T-helper 1 cell treated with Interleukin-12 subunit alpha and Interleukin-12 subunit beta and Interleukin-4 antibody, amounts not matched to agents 30 μg/mL and 1 μg/mL, for 36 hours (primary cell): ENCODE results near the gene ACTR1B.
"Not testable (repeated sequence)": the region's sequence is repeated elsewhere in the genome, so short reads cannot be mapped to it uniquely, and the experiment has no call there.

Source experiments
- H3K27ac Mint-ChIP-seq: one replicate; pipeline ENCODE4 v1.8.0; 2021; ENCODE audit warnings: mild to moderate bottlenecking, mixed read lengths
- H3K27me3 Mint-ChIP-seq: one replicate; pipeline ENCODE4 v1.8.0; 2021; ENCODE audit warnings: low read depth, mixed read lengths
- H3K36me3 Mint-ChIP-seq: one replicate; pipeline ENCODE4 v1.8.0; 2021; ENCODE audit warnings: low read depth, mixed read lengths
- H3K4me1 Mint-ChIP-seq: one replicate; pipeline ENCODE4 v1.8.0; 2021; ENCODE audit warnings: low read depth, mixed read lengths
- H3K4me3 Mint-ChIP-seq: one replicate; pipeline ENCODE4 v1.8.0; 2021; ENCODE audit warnings: mild to moderate bottlenecking, moderate library complexity, mixed read lengths
- H3K9me3 Mint-ChIP-seq: one replicate; pipeline ENCODE4 v1.8.0; 2021; ENCODE audit warnings: mixed read lengths

Gene ACTR1B

DNA sequence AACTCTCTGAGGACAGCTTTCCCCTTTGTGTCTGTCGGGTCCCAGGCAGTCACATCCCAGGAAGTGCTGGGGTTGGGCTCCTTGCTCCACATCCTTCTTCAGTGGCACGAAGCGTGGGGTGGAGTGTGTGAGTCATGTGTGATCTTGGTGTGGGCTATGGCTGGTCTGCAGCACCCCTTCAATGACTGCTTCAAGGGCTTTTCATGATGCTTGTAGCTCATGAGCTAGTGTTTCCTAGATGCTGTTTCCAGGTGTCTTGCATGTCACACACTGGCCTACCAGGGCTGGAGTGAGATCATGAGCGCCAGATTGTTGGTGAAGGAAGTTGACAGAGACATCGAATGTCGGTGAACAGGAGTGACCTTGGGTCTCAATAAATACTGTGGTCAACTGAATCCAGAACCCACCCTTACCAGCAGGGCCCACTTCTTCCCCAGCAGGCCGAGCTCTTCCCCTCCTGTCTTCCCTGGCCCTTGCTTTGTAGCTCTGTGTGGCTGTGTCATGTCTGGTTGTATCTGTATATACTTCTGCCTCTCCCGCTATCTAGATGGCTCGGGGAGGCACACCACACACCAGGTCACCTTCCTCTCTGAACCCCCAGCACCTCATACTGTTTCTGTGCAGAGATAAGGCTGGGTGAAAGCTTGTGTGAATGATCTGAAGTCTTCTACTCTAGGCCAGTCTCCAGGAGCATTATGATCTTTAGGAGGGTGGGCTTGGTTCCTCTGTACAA lies 9.5 kb upstream of the ACTR1B start:
- Mint-ChIP-seq H3K4me1 (peaks cover 19% of the 10 kb centered on the region), H3K27ac (peak overlapping the region; percentile 83), H3K27me3 (no peaks in the 10 kb centered on the region)

GRCh38 chr2:97672606-97673140 lies 8.8 kb upstream of the ACTR1B start:
- H3K4me3 Mint-ChIP-seq, H3K27me3 Mint-ChIP-seq, H3K9me3 Mint-ChIP-seq, H3K36me3 Mint-ChIP-seq: not testable (repeated sequence)
- Mint-ChIP-seq H3K4me1 (peaks cover 20% of the 10 kb centered on the region), H3K27ac (peak overlapping the region; percentile 83)

More for the DNA sequence above, 9.5 kb upstream of the ACTR1B start:
- H3K36me3 Mint-ChIP-seq: peaks cover 6% of the 10 kb centered on the region
- H3K4me3 Mint-ChIP-seq: peak overlapping the region; percentile 25
- no peaks in the 10 kb centered on the region for H3K9me3 Mint-ChIP-seq

GRCh38 chr2:97671526-97671925 lies 7.7 kb upstream of the ACTR1B start:
- Mint-ChIP-seq H3K9me3 (no peaks in the 10 kb centered on the region), H3K36me3 (peaks cover 4% of the 10 kb centered on the region), H3K27ac (no peak overlapping the region), H3K27me3 (no peaks in the 10 kb centered on the region), H3K4me3 (no peak overlapping the region), H3K4me1 (peaks cover 15% of the 10 kb centered on the region)

- Mint-ChIP-seq H3K4me1 (peaks cover 15% of the 10 kb centered on the region), H3K4me3 (no peak overlapping the region), H3K36me3 (peaks cover 4% of the 10 kb centered on the region), H3K9me3 (no peaks in the 10 kb centered on the region), H3K27ac (no peak overlapping the region), H3K27me3 (no peaks in the 10 kb centered on the region)
Measured at GRCh38 chr2:97670471-97670870, 6.6 kb upstream of the ACTR1B start.

DNA sequence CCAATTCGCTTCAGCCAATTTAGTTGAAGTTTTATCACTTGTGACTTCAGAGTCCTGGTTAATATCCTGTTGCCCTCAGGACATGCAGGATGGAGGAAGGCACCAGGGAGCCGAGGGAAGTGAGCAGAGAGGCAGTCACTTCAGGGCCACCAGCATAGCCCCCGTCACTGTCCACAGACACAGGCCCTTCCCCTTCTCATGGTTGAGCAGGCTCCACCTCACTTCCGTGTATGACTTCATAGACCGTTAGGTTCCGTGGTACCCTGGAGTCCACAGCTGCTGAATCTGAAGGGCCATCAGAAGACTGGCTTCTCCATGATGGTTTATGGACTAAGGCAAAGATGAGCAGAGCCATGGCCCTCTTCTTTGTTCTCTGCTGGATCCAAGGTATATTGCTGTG lies 5.6 kb upstream of the ACTR1B start, which contains the start of gene C2orf92:
C2orf92 (plus strand) TSS at position 266 of the 400 bp plus-strand sequence; CDS start at position 342, 76 bp downstream.
- Mint-ChIP-seq H3K4me1 (peaks cover 19% of the 10 kb centered on the region), H3K36me3 (peaks cover 4% of the 10 kb centered on the region), H3K27me3 (no peaks in the 10 kb centered on the region), H3K4me3 (no peak within 1 kb of the TSS), H3K9me3 (no peaks in the 10 kb centered on the region), H3K27ac (no peak within 1 kb of the TSS)

DNA sequence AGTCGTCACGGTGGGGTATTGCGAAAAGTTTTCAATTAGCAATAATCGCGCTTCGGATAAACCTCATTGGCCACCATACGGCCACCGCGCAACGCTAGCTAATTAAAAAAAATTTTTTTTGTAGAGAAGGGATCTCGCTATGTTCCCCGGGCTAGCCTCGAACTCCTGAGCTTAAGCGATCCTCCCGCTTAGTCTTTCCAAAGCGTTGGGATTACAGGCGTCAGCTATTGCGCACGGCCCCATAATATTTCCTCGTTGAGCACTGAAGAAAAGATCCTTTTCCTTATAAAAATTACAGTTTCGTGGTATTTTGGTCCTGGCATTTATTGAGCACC lies 759 bp upstream of the ACTR1B start:
- Mint-ChIP-seq H3K4me3 (peak overlapping the region; percentile 87), H3K36me3 (peaks cover 10% of the 10 kb centered on the region), H3K4me1 (peaks cover 23% of the 10 kb centered on the region)

GRCh38 chr2:97663626-97663961 lies 250 bp downstream of the ACTR1B start:
- H3K27ac Mint-ChIP-seq: peak overlapping the region; percentile 98
- no peaks in the 10 kb centered on the region for H3K9me3 Mint-ChIP-seq

More for the DNA sequence above, 759 bp upstream of the ACTR1B start:
- H3K27ac Mint-ChIP-seq: peak overlapping the region; percentile 94
- no peaks in the 10 kb centered on the region for H3K27me3 Mint-ChIP-seq
- H3K9me3 Mint-ChIP-seq: no peaks in the 10 kb centered on the region

GRCh38 chr2:97662895-97663625 lies 784 bp downstream of the ACTR1B start:
- peaks cover 9% of the 10 kb centered on the region for H3K36me3 Mint-ChIP-seq
- H3K4me1 Mint-ChIP-seq: peaks cover 23% of the 10 kb centered on the region
- no peaks in the 10 kb centered on the region for H3K27me3 Mint-ChIP-seq
- peak overlapping the region; percentile 98 for H3K27ac Mint-ChIP-seq
- no peaks in the 10 kb centered on the region for H3K9me3 Mint-ChIP-seq
- peak overlapping the region; percentile 92 for H3K4me3 Mint-ChIP-seq

More at GRCh38 chr2:97663626-97663961, 250 bp downstream of the ACTR1B start:
- Mint-ChIP-seq H3K4me1 (peaks cover 23% of the 10 kb centered on the region), H3K36me3 (peaks cover 11% of the 10 kb centered on the region), H3K27me3 (no peaks in the 10 kb centered on the region), H3K4me3 (peak overlapping the region; percentile 92)

- no peaks in the 10 kb centered on the region for H3K9me3 Mint-ChIP-seq
- peak overlapping the region; percentile 98 for H3K27ac Mint-ChIP-seq
- peak overlapping the region; percentile 92 for H3K4me3 Mint-ChIP-seq
- peaks cover 12% of the 10 kb centered on the region for H3K36me3 Mint-ChIP-seq
- no peaks in the 10 kb centered on the region for H3K27me3 Mint-ChIP-seq
- peaks cover 22% of the 10 kb centered on the region for H3K4me1 Mint-ChIP-seq
Measured at GRCh38 chr2:97662386-97662894, 1.4 kb downstream of the ACTR1B start.

DNA sequence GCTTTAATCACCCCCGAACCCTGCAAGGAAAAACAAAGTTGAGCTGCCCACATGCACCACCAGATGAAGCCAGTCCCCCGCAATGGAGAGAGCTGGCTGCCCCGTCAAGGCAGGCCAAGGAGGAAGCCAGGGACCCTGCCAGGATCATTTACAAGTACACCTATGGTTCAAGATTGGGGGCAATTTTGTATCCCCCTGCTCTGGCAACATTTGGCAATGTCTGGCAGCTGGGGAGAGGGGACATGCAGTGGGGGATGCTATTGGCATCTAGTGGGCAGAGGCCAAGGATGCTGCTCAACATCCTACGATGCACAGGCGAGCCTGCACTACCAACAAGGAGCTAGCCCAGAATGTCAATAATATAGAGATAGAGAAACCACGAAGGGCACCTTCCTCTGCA lies 1.9 kb downstream of the ACTR1B start:
- peaks cover 22% of the 10 kb centered on the region for H3K4me1 Mint-ChIP-seq
- H3K4me3 Mint-ChIP-seq: peak overlapping the region; percentile 92
- peaks cover 14% of the 10 kb centered on the region for H3K36me3 Mint-ChIP-seq
- peak overlapping the region; percentile 98 for H3K27ac Mint-ChIP-seq
- H3K9me3 Mint-ChIP-seq: no peaks in the 10 kb centered on the region
- H3K27me3 Mint-ChIP-seq: no peaks in the 10 kb centered on the region

DNA sequence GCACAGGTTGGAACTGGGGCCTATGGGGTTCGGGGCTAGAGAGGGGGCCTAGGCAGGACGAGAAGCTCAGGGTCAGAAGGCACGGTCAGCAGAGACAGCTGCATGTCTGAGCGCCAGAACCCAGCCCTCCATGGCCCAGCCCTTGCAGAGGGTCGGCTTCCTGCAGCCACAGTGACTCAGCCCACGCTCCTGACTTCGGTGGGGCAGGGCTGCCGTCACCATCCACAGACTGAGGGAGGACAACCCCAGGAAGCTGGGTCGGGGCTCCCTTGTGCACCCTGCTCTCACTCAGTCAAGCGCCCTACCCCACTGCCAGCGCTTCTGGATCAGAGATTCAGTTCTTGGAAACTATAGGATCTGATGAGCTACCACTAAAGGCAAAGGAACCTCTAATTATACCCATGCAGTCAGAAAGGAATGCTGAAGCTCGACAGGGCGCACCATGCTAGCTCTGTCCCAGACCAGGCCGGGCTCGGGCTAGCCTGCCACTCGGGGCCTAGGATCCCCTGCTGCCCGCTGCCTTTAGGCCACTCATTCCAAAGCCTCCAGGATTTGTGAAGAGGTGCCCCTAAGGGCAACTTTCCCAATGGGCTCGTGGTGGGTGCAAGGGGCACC lies 3.0 kb downstream of the ACTR1B start:
- Mint-ChIP-seq H3K36me3 (peaks cover 20% of the 10 kb centered on the region), H3K4me1 (peaks cover 22% of the 10 kb centered on the region), H3K27me3 (no peaks in the 10 kb centered on the region), H3K4me3 (peak overlapping the region; percentile 92), H3K27ac (peak overlapping the region; percentile 41), H3K9me3 (no peaks in the 10 kb centered on the region)

DNA sequence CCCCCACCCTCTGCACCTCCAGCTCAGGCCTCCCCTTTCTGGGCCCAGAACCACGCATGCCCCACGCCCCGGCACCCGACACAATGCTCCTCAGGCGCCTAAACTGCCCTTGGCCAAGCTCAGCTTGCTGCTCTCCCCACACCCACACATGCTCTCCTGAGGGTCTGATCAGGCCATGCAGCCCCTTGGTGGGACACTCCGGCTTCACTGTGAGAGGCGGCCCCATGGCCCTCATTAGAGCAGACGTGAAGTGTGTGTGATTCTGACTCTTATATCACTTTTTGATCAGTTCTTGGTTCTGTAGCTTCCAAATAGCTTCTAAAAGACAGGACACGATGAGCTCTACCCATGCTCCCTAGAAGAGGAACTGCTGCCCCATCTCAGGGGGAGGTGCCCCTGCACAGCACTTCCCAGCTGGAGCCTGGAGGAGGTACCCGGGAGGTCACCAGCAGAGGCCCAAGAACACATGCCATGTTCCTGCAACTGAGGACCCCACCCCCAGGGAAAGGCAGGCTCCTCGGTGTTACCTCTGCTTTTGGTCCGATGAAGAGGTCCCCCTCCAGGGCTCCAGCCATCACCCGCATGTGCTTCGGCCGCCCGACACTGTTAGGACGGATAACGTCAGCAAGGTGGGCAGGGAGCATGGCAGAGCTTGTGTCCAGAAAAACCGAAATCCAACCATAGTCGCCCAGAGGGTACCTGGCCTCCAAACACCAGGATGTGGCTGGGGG lies 3.6 kb downstream of the ACTR1B start:
- Mint-ChIP-seq H3K4me3 (no peak overlapping the region), H3K36me3 (peaks cover 21% of the 10 kb centered on the region), H3K27me3 (no peaks in the 10 kb centered on the region), H3K9me3 (no peaks in the 10 kb centered on the region), H3K27ac (no peak overlapping the region), H3K4me1 (peaks cover 25% of the 10 kb centered on the region)

GRCh38 chr2:97659256-97660043 lies 4.4 kb downstream of the ACTR1B start:
- Mint-ChIP-seq H3K9me3 (no peaks in the 10 kb centered on the region), H3K4me1 (peaks cover 27% of the 10 kb centered on the region), H3K27ac (no peak overlapping the region), H3K27me3 (no peaks in the 10 kb centered on the region), H3K4me3 (no peak overlapping the region), H3K36me3 (peaks cover 25% of the 10 kb centered on the region)
